PC-3 (cell line): ENCODE results near the gene HUS1. TPM values are rescaled to one million over a fixed set of nuclear protein-coding genes. Genes with fewer than 3 reads are reported as not detected.

Source experiments
- ATAC-seq: fragments of 200-7000 bp; cut with Tn5 transposase; 2 replicates; pipeline ENCODE4 v1.9.1; 2020; ENCODE audit warnings: mild to moderate bottlenecking, moderate library complexity
- BruUV-seq: library from RNA; stranded (reverse); fragments of 400-500 nt; replicated peaks from 2 replicates; lab custom pipeline; 2021; lab: Mats Ljungman, UMichigan
- CTCF ChIA-PET: fragments of 300-600 bp; sonication (Branson Sonifier 250); formaldehyde crosslinking; loops from one replicate; lab custom pipeline; 2022; ENCODE audit warnings: antibody characterized with exemption; lab: Charles Lee
- POLR2A ChIA-PET: fragments of 300-600 bp; sonication (Branson Sonifier 250); formaldehyde crosslinking; loops from one replicate; lab custom pipeline; 2022; ENCODE audit warnings: antibody characterized with exemption; ENCODE audit not compliant: unreplicated experiment; lab: Charles Lee
- DNase-seq: peaks from one replicate; pipeline ENCODE4 v3.0.0-alpha.2; 2015
- H2AFZ ChIP-seq: fragments of 300-600 bp; sonication (generic); 2 replicates; pipeline ENCODE4 v1.6.0; 2016; ENCODE audit warnings: antibody characterized with exemption, low read length
- H3F3A ChIP-seq: fragments of 300-600 bp; sonication (generic); one replicate; pipeline ENCODE4 v1.6.0; 2017; ENCODE audit warnings: antibody characterized with exemption, low read length, control low read depth, mild to moderate bottlenecking; ENCODE audit not compliant: unreplicated experiment
- H3K27ac ChIP-seq: fragments of 300-600 bp; sonication (generic); 2 replicates; pipeline ENCODE4 v1.5.1; 2016; ENCODE audit warnings: mild to moderate bottlenecking, low read length
- H3K27me3 ChIP-seq: fragments of 300-600 bp; sonication (generic); 2 replicates; pipeline ENCODE4 v1.6.1; 2016; ENCODE audit warnings: low read length, mixed read lengths
- H3K36me3 ChIP-seq: fragments of 300-600 bp; sonication (generic); 2 replicates; pipeline ENCODE4 v1.6.1; 2016; ENCODE audit warnings: low read depth, mixed run types, low read length, mixed read lengths
- H3K4me1 ChIP-seq: fragments of 300-600 bp; sonication (generic); 2 replicates; pipeline ENCODE4 v1.5.1; 2016; ENCODE audit warnings: low read length; ENCODE audit not compliant: insufficient read depth
- H3K4me2 ChIP-seq: fragments of 300-600 bp; sonication (generic); 2 replicates; pipeline ENCODE4 v1.6.0; 2016; ENCODE audit warnings: low read length
- H3K4me3 ChIP-seq: fragments of 300-600 bp; sonication (generic); 2 replicates; pipeline ENCODE4 v1.5.1; 2016; ENCODE audit warnings: mild to moderate bottlenecking, low read length, mixed read lengths
- H3K79me2 ChIP-seq: fragments of 300-600 bp; sonication (generic); 2 replicates; pipeline ENCODE4 v1.6.1; 2017; ENCODE audit warnings: low read length, mixed read lengths
- H3K9ac ChIP-seq: fragments of 300-600 bp; sonication (generic); 2 replicates; pipeline ENCODE4 v1.6.0; 2016; ENCODE audit warnings: mild to moderate bottlenecking, low read length
- H3K9me2 ChIP-seq: fragments of 300-600 bp; sonication (generic); replicated peaks from 2 replicates; pipeline ENCODE4 v1.6.1; 2016; ENCODE audit warnings: mixed run types, low read length, mixed read lengths
- H3K9me3 ChIP-seq: fragments of 300-600 bp; sonication (generic); 2 replicates; pipeline ENCODE4 v1.6.1; 2016; ENCODE audit warnings: low read length, mixed read lengths
- H4K20me1 ChIP-seq: fragments of 300-600 bp; sonication (generic); 2 replicates; pipeline ENCODE4 v1.6.1; 2016; ENCODE audit warnings: low read length, mixed read lengths
- EZH2 ChIP-seq: fragments of 300-600 bp; sonication (generic); IDR thresholded peaks from one replicate; pipeline ENCODE4 v1.6.1; 2017; ENCODE audit warnings: antibody characterized with exemption, mild to moderate bottlenecking, low read length; ENCODE audit not compliant: unreplicated experiment
- EZH2phosphoT487 ChIP-seq: fragments of 300-600 bp; sonication (generic); IDR thresholded peaks from 2 replicates; pipeline ENCODE4 v1.6.1; 2018; ENCODE audit warnings: mild to moderate bottlenecking, antibody characterized with exemption, low read length, borderline replicate concordance
- intact Hi-C: fragments of 100-400 bp; cut with micrococcal nuclease; formaldehyde crosslinking; loops from 2 replicates; pipeline ENCODE4 v1.9.0; 2023
- total RNA-seq: library from RNA; depleted of rRNA; stranded (reverse); fragments of >200 nt; gene quantifications from 2 replicates; pipeline ENCODE4 v1.2.3, GENCODE V29; 2014
- TF ChIP-seq, protein P1 (sequence below): fragments of 300-600 bp; sonication (generic); conservative IDR thresholded peaks from 2 replicates; pipeline ENCODE4 v1.5.1; 2017; ENCODE audit warnings: antibody characterized with exemption, low read depth, mild to moderate bottlenecking, low read length

Gene HUS1
- total RNA-seq, 1 experiment from 2014 or later, result 23.2 TPM

DNA sequence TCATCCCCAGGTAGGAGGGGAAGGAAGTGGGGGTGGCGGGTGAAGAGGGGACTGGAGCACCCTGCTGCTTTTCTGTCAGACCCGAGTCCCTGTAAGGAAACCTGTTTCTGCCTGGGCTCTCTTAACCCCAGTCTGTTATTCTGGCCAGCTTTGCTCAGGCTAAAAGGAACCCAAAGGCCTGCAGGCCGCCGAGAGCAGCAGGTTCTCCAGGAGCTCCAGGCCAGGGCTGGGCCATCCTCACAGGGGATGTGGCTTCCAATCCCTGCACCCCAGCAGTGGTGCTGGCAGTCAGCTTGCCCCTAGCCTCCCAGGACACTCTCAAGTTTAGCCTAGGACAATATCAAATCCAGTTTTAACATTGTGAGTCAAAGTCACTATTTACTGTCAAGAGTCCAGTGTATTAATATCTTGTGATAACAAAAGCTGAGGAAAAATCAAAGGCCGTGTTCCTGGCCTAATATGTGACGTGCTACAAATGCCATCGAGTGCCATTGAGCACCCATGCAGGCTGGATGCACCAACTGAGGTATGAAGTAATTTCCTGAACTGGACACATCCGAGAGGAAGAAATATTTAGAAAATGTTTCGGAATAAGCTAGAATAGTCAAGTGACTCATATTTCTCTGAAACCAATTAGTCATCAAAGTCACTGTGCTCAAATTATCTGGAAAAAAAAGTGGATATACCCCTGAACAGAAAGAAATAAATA is 38.1 kb downstream of the HUS1 start:
- no peak overlapping the region for H3K9ac ChIP-seq
- peaks cover 14% of the 10 kb centered on the region for H3K4me1 ChIP-seq
- peak overlapping the region; percentile 47 for H2AFZ ChIP-seq
- CTCF ChIA-PET, result interaction anchor here (1.0 kb wide), 1 partner anchor 675 kb away, joined by 6 read pairs; no protein-coding TSS in a partner anchor
- H3K9me2 ChIP-seq, result no peaks in the 10 kb centered on the region
- peak overlapping the region; percentile 42 for H3K4me2 ChIP-seq
- TF ChIP-seq, protein P1, sequence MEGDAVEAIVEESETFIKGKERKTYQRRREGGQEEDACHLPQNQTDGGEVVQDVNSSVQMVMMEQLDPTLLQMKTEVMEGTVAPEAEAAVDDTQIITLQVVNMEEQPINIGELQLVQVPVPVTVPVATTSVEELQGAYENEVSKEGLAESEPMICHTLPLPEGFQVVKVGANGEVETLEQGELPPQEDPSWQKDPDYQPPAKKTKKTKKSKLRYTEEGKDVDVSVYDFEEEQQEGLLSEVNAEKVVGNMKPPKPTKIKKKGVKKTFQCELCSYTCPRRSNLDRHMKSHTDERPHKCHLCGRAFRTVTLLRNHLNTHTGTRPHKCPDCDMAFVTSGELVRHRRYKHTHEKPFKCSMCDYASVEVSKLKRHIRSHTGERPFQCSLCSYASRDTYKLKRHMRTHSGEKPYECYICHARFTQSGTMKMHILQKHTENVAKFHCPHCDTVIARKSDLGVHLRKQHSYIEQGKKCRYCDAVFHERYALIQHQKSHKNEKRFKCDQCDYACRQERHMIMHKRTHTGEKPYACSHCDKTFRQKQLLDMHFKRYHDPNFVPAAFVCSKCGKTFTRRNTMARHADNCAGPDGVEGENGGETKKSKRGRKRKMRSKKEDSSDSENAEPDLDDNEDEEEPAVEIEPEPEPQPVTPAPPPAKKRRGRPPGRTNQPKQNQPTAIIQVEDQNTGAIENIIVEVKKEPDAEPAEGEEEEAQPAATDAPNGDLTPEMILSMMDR, result no peak
- TF ChIP-seq EZH2, result no peak
- no peak for TF ChIP-seq EZH2phosphoT487
- peak; percentile 71 for ATAC-seq
- no peaks in the 10 kb centered on the region for H4K20me1 ChIP-seq
- intact Hi-C loops, result loop anchor here (1.0 to 10.0 kb wide), 3 partner anchors 94 to 676 kb away; no protein-coding TSS in a partner anchor
- no peaks in the 10 kb centered on the region for H3K36me3 ChIP-seq
- peak overlapping the region; percentile 52 for H3K27ac ChIP-seq
- no TSS peak for BruUV-seq
- no peaks in the 10 kb centered on the region for H3K27me3 ChIP-seq
- no peaks in the 10 kb centered on the region for H3K9me3 ChIP-seq
- H3K79me2 ChIP-seq, result no peaks in the 10 kb centered on the region
- DNase-seq, result peak; percentile 68
- POLR2A ChIA-PET, result interaction anchor here (0.6 to 0.7 kb wide), 2 partner anchors 11 to 81 kb away, joined by 3 to 6 read pairs; no protein-coding TSS in a partner anchor
- no peak overlapping the region for H3K4me3 ChIP-seq
- no peaks in the 10 kb centered on the region for H3F3A ChIP-seq

GRCh38 chr7:47940088-47941013 is 39.1 kb downstream of the HUS1 start:
- ATAC-seq (no peak), DNase-seq (no peak)
- Histone ChIP-seq H3K9me2 (no peaks in the 10 kb centered on the region), H3K4me2 (no peak overlapping the region), H3K9ac (no peak overlapping the region), H3K36me3 (no peaks in the 10 kb centered on the region), H3K4me1 (peaks cover 14% of the 10 kb centered on the region), H2AFZ (no peak overlapping the region), H3K9me3 (no peaks in the 10 kb centered on the region), H3K27ac (no peak overlapping the region), H3F3A (no peaks in the 10 kb centered on the region), H3K4me3 (no peak overlapping the region), H3K27me3 (no peaks in the 10 kb centered on the region), H3K79me2 (no peaks in the 10 kb centered on the region), H4K20me1 (no peaks in the 10 kb centered on the region)
- TF ChIP-seq EZH2 (no peak), EZH2phosphoT487 (no peak)
- TF ChIP-seq, protein P1, result no peak
- ChIA-PET CTCF (no interaction called here), POLR2A (no interaction called here)
- no TSS peak for BruUV-seq
- intact Hi-C loops, result loop anchor here (1.0 to 10.0 kb wide), 3 partner anchors 94 to 676 kb away; no protein-coding TSS in a partner anchor
